ENCODE measurements around the gene MAP7. TPM values are rescaled to one million over a fixed set of nuclear protein-coding genes. Genes with fewer than 3 reads are reported as not detected.

Gene MAP7
- total RNA-seq, 2 experiments from 2014 or later, result 0.31 to 0.45 TPM

DNA sequence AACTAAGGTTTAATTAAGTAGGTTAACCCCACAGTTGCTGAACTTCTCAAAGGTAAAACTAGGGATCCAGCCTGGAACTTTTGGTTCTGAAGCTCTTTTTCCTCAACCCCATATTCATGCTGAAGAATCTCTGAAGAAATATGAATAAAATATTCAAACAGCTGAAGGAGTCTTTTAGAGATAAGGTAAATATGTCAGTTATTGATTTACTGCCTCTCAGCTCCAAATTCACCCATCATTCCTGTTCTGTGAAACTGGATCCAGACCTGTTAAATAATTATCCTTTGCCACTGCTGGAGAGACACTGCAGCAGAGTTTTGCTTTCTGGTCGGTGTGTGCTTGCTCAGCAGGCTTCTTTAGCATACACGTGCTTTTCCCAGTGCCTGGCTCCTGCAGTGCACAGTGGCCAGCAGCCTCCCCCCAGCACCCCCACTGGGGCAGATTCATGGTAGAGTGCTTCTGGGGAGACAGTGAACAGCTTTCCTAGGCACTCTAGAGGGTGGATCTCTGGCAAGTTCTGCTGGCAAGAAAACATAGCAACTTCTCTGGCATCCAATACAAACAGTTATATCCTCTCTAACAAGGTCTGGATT, 198.6 kb downstream of the MAP7 start:
- ATAC-seq, result no peak
- DNase-seq, result no peak
- Mint-ChIP-seq H3K27me3 (ENCODE audit: low read depth) (peaks cover 3% of the 10 kb centered on the region), H3K36me3 (ENCODE audit: low read depth) (no peaks in the 10 kb centered on the region), H3K4me1 (ENCODE audit: low read depth) (no peaks in the 10 kb centered on the region), H3K4me3 (no peak overlapping the region), H3K9me3 (ENCODE audit: insufficient read depth) (no peaks in the 10 kb centered on the region), H3K27ac (no peak overlapping the region)
- CTCF ChIA-PET, result interaction anchor here (0.6 kb wide), 1 partner anchor 375 kb away, joined by 3 read pairs; no protein-coding TSS in a partner anchor
- POLR2A ChIA-PET, result no interaction called here

DNA sequence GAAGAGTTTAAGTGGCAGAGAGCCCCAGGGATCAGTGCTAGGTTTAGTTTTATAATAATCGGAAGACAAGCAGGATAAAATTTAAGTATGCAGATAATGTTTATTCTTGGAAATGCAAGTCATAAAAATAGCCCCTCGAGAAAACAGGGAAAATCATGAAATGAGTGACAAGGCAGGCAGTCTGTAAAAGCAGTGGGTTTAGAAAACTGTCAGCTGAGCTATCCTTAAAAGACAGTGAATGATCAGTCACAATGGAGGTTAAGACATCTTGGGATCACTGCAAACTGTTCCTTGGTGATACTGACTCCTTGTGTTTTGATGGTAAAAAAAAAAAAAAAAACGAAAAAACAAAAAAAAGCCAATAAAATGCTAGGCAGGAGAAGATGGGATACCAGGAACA, 199.3 kb downstream of the MAP7 start:
- Mint-ChIP-seq H3K27me3 (ENCODE audit: low read depth) (peaks cover 3% of the 10 kb centered on the region), H3K36me3 (ENCODE audit: low read depth) (no peaks in the 10 kb centered on the region), H3K4me3 (no peak overlapping the region), H3K9me3 (ENCODE audit: insufficient read depth) (no peaks in the 10 kb centered on the region), H3K4me1 (ENCODE audit: low read depth) (no peaks in the 10 kb centered on the region), H3K27ac (no peak overlapping the region)
- no peak for DNase-seq
- no peak for ATAC-seq
- CTCF ChIA-PET, result interaction anchor here (0.6 kb wide), 1 partner anchor 374 kb away, joined by 3 read pairs; no protein-coding TSS in a partner anchor
- POLR2A ChIA-PET, result no interaction called here

GRCh38 chr6:136347847-136348246, 202.4 kb downstream of the MAP7 start:
- DNase-seq (no peak), ATAC-seq (no peak)
- H3K9me3 Mint-ChIP-seq (ENCODE audit: insufficient read depth), result no peaks in the 10 kb centered on the region
- no peak overlapping the region for H3K27ac Mint-ChIP-seq
- H3K27me3 Mint-ChIP-seq (ENCODE audit: low read depth), result peaks cover 2% of the 10 kb centered on the region
- H3K4me3 Mint-ChIP-seq, result no peak overlapping the region
- ChIA-PET POLR2A (no interaction called here), CTCF (no interaction called here)
- H3K36me3 Mint-ChIP-seq (ENCODE audit: low read depth), result no peaks in the 10 kb centered on the region
- no peaks in the 10 kb centered on the region for H3K4me1 Mint-ChIP-seq (ENCODE audit: low read depth)

GRCh38 chr6:136345145-136345544, 205.1 kb downstream of the MAP7 start:
- ATAC-seq (no peak), DNase-seq (no peak)
- CTCF ChIA-PET, result interaction anchor here (1.2 kb wide), 1 partner anchor 28 kb away, joined by 4 read pairs; no protein-coding TSS in a partner anchor
- Mint-ChIP-seq H3K27ac (no peak overlapping the region), H3K9me3 (ENCODE audit: insufficient read depth) (no peaks in the 10 kb centered on the region), H3K4me1 (ENCODE audit: low read depth) (no peaks in the 10 kb centered on the region), H3K36me3 (ENCODE audit: low read depth) (no peaks in the 10 kb centered on the region), H3K4me3 (no peak overlapping the region), H3K27me3 (ENCODE audit: low read depth) (peaks cover 2% of the 10 kb centered on the region)
- POLR2A ChIA-PET, result no interaction called here

- Mint-ChIP-seq H3K27ac (no peak overlapping the region), H3K27me3 (ENCODE audit: low read depth) (no peaks in the 10 kb centered on the region), H3K4me3 (no peak overlapping the region), H3K4me1 (ENCODE audit: low read depth) (no peaks in the 10 kb centered on the region), H3K9me3 (ENCODE audit: insufficient read depth) (no peaks in the 10 kb centered on the region), H3K36me3 (ENCODE audit: low read depth) (no peaks in the 10 kb centered on the region)
- ATAC-seq (no peak), DNase-seq (no peak)
- ChIA-PET POLR2A (no interaction called here), CTCF (interaction anchor here (1.0 to 1.2 kb wide), 2 partner anchors 27 to 43 kb away, joined by 3 to 4 read pairs; no protein-coding TSS in a partner anchor)
Observed at GRCh38 chr6:136344420-136344819, 205.8 kb downstream of the MAP7 start.

DNA sequence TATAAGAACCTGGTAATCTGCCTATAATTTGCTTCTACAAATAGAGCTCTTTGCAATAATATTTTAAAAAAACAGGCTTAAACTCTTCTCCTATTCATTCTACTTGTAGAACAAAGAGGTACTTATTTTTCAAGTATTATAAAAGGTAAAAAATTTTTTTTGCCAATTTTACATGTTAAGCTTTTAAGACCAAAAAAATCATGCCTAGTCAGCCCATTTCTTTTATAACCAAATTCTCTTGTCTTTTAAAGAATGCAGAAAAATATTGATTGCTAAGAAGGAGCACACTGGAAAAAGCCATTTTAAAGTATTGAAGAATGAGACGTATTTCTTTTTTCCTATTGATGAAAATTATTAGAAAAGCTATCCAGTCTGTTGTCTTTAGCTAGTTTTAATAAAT, 206.5 kb downstream of the MAP7 start:
- H3K4me1 Mint-ChIP-seq (ENCODE audit: low read depth), result no peaks in the 10 kb centered on the region
- H3K36me3 Mint-ChIP-seq (ENCODE audit: low read depth), result no peaks in the 10 kb centered on the region
- no peak for ATAC-seq
- no peaks in the 10 kb centered on the region for H3K9me3 Mint-ChIP-seq (ENCODE audit: insufficient read depth)
- no peaks in the 10 kb centered on the region for H3K27me3 Mint-ChIP-seq (ENCODE audit: low read depth)
- POLR2A ChIA-PET, result no interaction called here
- no peak overlapping the region for H3K27ac Mint-ChIP-seq
- no peak for DNase-seq
- CTCF ChIA-PET, result interaction anchor here (1.0 kb wide), 1 partner anchor 44 kb away, joined by 3 read pairs; no protein-coding TSS in a partner anchor
- no peak overlapping the region for H3K4me3 Mint-ChIP-seq

- Mint-ChIP-seq H3K4me3 (no peak overlapping the region), H3K27me3 (ENCODE audit: low read depth) (no peaks in the 10 kb centered on the region), H3K36me3 (ENCODE audit: low read depth) (no peaks in the 10 kb centered on the region), H3K4me1 (ENCODE audit: low read depth) (no peaks in the 10 kb centered on the region), H3K9me3 (ENCODE audit: insufficient read depth) (no peaks in the 10 kb centered on the region), H3K27ac (no peak overlapping the region)
- ChIA-PET CTCF (interaction anchor here (1.2 kb wide), 1 partner anchor 11 kb away, joined by 3 read pairs; no protein-coding TSS in a partner anchor), POLR2A (no interaction called here)
- DNase-seq (no peak), ATAC-seq (no peak)
Observed at GRCh38 chr6:136343275-136343674, 206.9 kb downstream of the MAP7 start.

DNA sequence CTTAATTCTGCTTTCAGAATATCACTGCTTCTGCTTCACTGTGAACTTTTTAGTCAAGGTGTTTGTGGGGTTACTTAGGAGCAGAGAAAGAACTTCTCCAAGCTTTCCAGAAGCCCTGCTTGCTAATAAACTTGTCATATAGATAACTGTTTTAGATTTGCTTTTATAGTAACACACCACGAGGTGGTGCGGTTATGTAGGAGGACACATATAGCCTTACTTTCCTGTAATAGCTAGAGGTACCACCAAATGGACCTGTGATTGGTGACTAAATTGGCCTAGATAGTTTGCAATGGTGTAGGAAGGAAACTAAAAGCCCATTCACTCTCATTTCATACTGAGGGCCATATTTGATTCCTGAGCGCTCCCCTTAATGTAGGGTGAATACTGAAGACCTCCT, 208.3 kb downstream of the MAP7 start:
- no peaks in the 10 kb centered on the region for H3K27me3 Mint-ChIP-seq (ENCODE audit: low read depth)
- CTCF ChIA-PET, result interaction anchor here (1.2 kb wide), 1 partner anchor 10 kb away, joined by 3 read pairs; no protein-coding TSS in a partner anchor
- POLR2A ChIA-PET, result no interaction called here
- DNase-seq (no peak), ATAC-seq (no peak)
- H3K4me3 Mint-ChIP-seq, result no peak overlapping the region
- no peaks in the 10 kb centered on the region for H3K9me3 Mint-ChIP-seq (ENCODE audit: insufficient read depth)
- no peaks in the 10 kb centered on the region for H3K4me1 Mint-ChIP-seq (ENCODE audit: low read depth)
- H3K36me3 Mint-ChIP-seq (ENCODE audit: low read depth), result no peaks in the 10 kb centered on the region
- H3K27ac Mint-ChIP-seq, result no peak overlapping the region

GRCh38 chr6:136341367-136341766, 208.9 kb downstream of the MAP7 start:
- ChIA-PET CTCF (no interaction called here), POLR2A (no interaction called here)
- H3K36me3 Mint-ChIP-seq (ENCODE audit: low read depth), result no peaks in the 10 kb centered on the region
- H3K4me1 Mint-ChIP-seq (ENCODE audit: low read depth), result no peaks in the 10 kb centered on the region
- H3K9me3 Mint-ChIP-seq (ENCODE audit: insufficient read depth), result no peaks in the 10 kb centered on the region
- H3K27me3 Mint-ChIP-seq (ENCODE audit: low read depth), result no peaks in the 10 kb centered on the region
- no peak for DNase-seq
- ATAC-seq, result no peak
- no peak overlapping the region for H3K4me3 Mint-ChIP-seq
- H3K27ac Mint-ChIP-seq, result no peak overlapping the region

GRCh38 chr6:136338486-136338885, 211.7 kb downstream of the MAP7 start:
- DNase-seq (no peak), ATAC-seq (no peak)
- no peaks in the 10 kb centered on the region for H3K27me3 Mint-ChIP-seq (ENCODE audit: low read depth)
- no peaks in the 10 kb centered on the region for H3K4me1 Mint-ChIP-seq (ENCODE audit: low read depth)
- ChIA-PET POLR2A (no interaction called here), CTCF (no interaction called here)
- H3K36me3 Mint-ChIP-seq (ENCODE audit: low read depth), result no peaks in the 10 kb centered on the region
- H3K27ac Mint-ChIP-seq, result no peak overlapping the region
- no peak overlapping the region for H3K4me3 Mint-ChIP-seq
- H3K9me3 Mint-ChIP-seq (ENCODE audit: insufficient read depth), result no peaks in the 10 kb centered on the region

DNA sequence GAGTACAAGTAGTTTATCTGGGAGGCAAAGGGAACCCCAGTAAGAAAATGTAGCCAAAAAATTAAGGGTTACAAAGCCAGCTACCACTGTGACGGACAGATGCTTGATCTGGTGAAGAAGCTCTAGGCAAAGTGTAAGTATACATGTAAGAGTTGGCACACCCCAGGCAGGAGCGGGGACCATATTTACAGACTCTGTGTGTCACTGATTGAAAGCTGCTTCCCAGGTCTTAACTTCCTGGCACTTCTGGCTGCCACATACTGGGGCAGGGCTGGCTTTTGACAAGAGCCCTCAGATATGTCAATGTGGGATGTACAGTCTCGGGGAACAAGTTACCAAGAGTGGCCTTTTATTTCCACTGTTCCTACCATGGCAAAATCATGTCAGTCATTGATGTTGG, 212.6 kb downstream of the MAP7 start:
- no peak overlapping the region for H3K27ac Mint-ChIP-seq
- ChIA-PET POLR2A (no interaction called here), CTCF (no interaction called here)
- no peak for ATAC-seq
- H3K4me1 Mint-ChIP-seq (ENCODE audit: low read depth), result no peaks in the 10 kb centered on the region
- no peaks in the 10 kb centered on the region for H3K36me3 Mint-ChIP-seq (ENCODE audit: low read depth)
- no peak overlapping the region for H3K4me3 Mint-ChIP-seq
- no peak for DNase-seq
- H3K27me3 Mint-ChIP-seq (ENCODE audit: low read depth), result no peaks in the 10 kb centered on the region
- H3K9me3 Mint-ChIP-seq (ENCODE audit: insufficient read depth), result no peaks in the 10 kb centered on the region

- Mint-ChIP-seq H3K4me3 (no peak overlapping the region), H3K27ac (no peak overlapping the region), H3K36me3 (ENCODE audit: low read depth) (no peaks in the 10 kb centered on the region), H3K9me3 (ENCODE audit: insufficient read depth) (no peaks in the 10 kb centered on the region), H3K4me1 (ENCODE audit: low read depth) (no peaks in the 10 kb centered on the region), H3K27me3 (ENCODE audit: low read depth) (no peaks in the 10 kb centered on the region)
- ChIA-PET POLR2A (no interaction called here), CTCF (interaction anchor here (0.8 kb wide), 1 partner anchor 53 kb away, joined by 3 read pairs; no protein-coding TSS in a partner anchor)
- ATAC-seq (no peak), DNase-seq (no peak)
Observed at GRCh38 chr6:136337121-136337520, 213.1 kb downstream of the MAP7 start.
